GM19397 (cell line): ENCODE measurements around the gene CIC.

Experiments used
- ATAC-seq: cut with Tn5 transposase; IDR thresholded peaks from one replicate; pipeline ENCODE4 v1.9.1; 2021; ENCODE audit warnings: mild to moderate bottlenecking, moderate library complexity; ENCODE audit not compliant: unreplicated experiment

Gene CIC

DNA sequence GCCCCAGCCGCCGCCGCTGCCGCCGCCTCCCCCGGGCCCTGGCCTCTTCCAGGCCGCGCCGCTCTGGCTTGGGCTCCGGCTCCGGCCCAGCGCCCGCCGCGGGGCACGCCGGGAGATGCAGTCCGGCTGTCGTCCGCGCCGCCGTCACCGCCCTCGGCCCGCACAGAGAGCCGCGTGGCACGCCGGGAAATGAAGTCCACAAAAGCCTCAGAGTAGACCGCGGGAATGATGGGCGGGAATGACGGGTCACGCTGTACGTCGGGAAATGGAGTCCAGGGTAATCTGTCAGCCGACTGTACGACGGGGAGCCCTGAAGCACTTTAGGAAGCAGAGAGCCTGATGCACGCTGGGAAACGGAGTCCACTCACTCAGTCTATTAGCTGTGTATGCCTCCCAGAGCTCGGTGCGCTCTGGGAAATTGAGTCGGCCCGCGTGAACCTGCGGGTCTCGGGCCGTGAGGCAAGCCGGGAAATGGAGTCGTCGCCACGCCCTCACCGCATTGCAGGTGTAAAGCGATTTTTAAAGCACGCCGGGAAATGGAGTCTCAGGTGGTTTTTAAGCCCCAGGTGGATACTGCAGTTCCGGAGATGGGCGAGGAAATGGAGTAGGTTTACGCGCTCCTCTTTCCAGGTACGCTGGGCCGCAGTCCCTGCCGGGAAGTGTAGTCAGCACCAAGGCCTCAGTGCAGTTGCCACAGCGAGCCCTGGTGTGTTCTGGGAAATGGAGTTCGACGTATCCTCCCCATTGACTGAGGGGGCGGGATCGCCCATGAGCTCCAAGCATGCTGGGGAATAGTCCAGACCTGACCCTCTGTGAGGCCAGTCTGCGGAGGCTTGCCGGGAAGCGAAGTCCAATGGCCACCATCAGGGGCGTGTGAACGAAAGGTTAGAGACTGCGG is 26.3 kb upstream of the CIC start, which contains the start of gene GSK3A:
GSK3A (minus strand) TSS at position 91 of the 898 bp plus-strand sequence. CDS start 137 bp downstream, outside the sequence.
- ATAC-seq, result peak; percentile 62

DNA sequence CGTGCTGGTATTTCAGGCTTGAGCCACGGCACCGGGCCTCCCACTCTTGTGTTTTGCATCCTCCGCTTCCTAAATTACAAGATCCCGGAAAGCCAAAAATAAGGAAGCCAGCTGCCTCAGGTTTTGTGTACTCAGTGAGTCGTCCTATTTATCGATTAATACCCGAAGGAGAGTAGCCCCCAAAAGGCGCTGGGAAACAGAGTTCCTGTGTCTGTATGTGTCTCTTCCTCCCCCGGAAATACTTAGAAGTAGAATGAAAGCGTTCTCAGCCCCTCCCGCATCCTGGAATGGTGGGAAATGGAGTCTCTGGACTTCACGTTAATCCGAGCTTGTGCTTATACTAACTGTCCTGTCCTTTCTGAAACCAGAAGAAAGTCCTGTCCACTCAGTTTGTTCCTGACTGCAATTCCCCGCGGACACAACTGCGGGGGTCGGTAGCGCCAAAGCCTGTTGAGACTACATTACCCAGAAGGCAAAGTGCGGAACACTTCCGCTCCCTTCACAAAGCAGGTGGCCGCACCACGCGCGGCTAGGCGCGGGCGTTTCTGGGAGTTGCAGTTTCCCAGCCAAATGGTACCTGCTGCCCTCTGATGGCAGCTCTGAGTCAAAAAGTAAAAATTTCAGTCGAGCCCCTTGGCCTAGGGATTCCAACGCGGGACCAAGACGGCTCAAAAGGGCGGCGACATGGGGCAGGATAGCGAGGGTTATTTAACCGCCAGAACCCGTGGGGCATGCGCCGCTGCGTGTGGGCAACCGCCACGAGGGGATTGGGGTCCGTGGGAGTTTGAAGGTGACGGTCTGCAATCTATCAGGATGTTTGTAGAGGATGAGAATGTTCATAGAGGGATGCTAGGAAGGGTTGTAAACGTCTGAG is 24.5 kb upstream of the CIC start:
- peak; percentile 33 for ATAC-seq

DNA sequence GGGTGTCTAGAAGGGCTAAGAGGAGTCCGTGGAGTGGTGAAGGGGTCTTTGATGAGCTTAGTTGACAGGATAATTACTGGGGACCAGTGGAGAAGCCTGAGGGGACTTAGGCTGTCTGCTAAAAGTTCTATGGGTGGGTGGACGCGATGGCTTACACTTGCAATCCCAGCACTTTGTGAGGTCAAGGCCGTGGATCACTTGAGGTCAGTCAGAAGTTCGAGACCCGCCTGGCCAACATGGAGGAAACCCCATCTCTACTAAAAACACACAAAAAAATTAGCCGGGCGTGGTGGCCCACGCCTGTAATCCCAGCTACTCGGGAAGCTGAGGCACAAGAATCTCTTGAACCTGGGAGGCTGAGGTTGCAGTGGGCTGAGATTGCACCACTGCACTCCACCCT is 23.8 kb upstream of the CIC start:
- ATAC-seq, result no peak

DNA sequence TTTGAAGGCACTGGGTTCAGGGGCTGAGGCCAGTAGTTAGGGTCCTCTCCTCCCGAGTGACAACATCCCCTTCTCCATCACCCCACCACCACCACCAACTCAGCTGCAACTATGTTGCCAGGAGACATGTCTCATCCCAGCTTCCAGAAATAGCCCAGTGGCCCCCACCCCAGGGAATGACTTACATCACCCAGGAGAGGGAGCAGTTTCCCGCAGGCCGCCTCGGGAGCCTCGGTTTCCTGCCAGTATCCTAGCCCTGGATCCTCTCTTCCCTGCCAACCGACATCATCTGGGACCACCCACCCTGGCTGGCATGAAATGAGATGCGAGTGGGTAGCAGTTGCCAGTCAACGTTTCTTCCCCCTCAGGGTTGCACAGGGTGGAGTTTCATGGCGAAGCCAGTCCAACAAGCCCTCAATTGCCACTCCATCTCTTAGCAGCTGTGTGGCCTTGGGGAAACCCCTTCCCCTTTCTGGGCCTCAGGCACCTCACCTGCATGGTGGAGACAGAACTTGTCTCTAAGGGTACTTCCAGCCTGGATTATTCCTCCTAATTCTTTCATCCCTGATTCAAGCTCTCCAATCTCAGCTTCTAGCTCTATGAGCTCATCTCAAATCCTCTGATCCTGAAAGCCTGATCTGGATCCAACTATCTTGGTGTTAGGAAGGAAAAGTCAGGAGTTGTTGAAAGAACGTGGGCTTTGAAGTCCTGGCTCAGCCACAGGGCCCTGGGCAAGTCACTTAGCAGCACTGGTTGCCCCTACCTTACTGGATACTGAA is 22.7 kb upstream of the CIC start:
- no peak for ATAC-seq

DNA sequence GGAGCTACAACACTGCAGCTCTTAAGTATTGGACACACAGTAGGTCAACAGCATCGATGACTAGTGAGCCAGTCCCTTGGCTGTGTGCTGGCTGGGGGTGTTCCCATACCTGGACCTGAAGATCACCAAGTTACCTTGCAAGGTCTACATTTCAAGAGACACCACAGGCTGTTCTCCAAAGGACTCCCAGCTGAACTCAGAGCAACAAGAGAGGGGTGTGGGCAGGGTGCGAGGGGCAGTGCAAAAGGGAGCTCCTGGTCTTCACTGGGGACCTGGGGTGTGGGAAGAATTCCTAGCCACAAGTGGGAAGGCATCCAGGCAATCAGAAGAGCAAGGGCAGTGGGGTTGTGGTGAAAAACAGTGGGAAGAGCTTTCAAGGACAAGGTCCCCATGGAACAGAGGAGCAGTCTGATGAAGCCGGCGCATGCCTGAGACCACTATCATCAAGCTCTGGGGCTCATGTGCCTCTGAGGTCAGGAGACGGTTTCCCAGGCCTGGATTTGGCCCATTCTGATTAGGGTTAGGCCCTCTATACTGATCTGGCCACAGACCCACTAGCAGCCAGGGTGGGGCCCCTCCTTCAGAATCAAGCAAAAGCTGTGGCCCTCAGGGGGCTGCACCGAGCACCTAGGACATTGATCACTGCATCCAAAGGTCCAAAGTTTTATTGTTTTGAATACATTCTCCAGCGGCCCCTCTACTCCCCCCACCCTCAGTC is 22.0 kb upstream of the CIC start:
- no peak for ATAC-seq

DNA sequence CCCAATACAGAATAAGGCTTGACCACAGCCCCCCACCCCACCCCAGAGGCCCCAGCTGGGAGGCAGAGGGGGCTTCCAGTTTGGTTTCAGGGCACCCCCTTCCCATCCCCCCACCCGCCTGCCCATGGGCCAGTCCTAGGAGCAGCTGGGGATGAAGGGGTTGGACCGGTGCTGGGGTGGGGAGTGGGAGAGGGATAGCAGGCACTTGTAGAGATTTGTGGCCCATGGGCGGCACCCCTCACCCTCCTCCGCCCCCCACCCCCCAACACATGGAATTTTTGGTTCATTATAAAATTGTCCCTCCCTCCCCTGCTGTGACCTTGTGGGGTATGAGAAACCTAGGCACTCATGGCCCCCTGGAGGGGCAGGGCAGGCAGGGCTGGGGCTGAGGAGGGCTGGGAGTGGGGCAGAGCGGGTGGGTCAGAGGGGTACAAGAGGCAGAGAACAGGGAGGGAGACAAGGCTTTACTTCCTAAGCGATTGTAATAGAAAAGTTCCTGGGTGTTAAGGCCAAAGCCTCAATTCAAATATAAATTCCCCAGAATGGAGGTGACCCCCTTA is 21.3 kb upstream of the CIC start:
- ATAC-seq, result no peak

DNA sequence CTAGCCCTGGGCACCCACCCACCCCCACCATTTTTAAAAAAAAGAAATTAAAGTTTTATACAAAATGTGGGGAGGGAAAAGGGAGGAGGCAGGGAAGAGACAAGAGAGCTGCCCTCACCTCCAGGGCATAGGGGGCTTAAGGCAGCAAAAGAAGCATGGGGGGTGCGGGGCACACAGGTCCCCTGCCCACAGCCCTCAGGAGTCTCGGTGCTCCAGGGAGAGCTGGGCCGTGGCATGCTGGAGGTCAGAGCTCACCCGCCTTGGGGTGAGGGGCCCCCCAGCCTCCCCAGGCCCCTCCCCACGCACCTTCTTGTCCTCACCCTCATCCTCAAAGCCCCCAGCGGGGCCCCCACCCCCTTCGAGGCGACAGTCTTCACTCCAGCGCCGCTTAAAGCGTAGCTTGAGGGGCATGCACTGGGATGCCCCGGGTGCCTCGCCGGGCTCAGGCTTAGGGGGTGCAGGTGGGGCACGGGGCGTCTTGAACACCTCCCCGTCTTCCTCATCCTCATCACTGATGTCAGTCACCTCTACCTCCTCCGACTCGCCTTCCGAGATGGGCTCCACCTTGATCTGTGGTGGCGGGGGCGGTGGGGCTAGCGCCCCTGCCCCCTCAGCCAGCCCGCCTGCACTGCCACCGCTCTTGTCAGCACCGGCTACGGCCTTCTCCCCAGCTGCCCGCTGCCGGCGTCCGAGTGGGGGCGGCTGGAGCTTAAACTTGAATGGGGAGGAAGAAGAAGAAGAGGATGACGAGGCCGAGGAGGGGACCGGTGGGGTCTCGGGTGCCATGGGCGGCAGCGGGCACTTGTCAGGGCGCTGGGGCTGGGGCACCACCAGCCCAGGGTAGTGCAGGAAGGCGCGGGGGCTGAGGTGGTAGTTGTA is 20.5 kb upstream of the CIC start:
- no peak for ATAC-seq

DNA sequence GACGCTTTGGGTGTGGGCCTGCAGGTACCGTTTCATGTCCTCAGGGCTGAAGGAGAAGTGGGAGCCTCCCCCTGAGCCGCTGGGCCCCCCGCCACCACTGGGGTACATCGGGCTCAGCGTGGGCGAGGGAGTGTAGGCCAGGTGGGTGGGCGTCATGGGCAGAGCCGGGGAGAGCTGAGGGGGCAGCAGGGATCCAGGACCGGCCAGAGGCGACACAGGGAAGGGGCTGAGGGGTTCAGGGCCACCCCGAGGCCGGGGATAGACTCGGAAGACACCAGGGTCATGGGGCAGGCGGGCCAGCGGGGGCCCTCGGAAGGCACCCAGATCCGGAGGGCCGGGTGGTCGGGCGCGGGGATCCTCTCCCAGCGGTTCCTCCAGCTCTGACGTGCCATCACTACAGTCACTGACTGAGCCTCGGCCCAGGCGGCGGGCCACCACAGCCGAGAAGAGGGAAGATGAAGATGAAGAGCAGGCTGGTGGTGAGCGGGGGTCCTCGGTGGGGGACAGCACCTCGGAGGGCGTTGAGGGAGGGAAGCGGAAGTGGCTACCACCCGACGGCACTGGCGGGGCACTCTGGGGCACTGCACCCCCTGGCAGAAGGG is 19.8 kb upstream of the CIC start:
- no peak for ATAC-seq

DNA sequence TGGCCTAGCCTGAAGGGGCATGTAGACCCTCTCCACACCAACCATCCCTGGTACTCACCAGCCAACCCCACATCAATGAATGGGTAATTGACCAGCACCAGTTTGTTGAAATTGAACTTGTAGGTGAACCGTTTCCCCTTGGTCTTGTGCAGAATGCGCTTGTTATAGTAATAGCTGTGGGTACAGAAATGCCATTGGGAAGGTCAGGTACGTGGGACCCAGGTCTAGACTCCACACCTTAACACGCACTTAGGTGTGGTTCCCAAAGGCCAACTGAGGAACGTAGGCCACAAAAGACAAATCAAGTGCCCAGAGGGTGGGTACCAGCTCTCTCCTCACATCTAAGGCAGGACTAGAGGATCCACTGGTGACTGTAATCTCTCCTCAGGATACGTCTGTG is 19.3 kb upstream of the CIC start:
- ATAC-seq, result no peak

DNA sequence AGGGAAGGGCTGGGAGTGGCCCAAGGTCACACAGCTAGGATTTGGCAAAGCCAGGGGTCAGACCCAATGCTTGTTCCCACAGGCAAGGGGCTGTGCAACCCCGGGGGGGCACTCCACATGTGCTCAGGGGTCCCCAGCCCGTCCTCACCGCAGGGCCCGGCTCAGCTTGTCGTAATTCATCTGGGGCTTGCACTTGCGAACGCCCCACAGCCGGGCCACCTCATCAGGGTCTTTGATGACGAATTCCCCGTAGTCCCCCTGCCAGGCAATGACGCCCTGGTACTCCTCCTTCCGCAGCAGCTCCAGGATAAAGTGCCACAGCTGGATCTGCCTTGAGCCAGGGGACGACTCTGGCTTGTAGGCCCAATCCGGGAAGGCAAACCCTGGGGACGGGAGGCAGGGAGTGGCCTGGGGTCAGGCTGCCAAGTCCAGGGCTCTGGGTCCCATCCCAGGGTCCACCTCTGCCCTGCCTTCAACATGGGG is 18.8 kb upstream of the CIC start:
- no peak for ATAC-seq

DNA sequence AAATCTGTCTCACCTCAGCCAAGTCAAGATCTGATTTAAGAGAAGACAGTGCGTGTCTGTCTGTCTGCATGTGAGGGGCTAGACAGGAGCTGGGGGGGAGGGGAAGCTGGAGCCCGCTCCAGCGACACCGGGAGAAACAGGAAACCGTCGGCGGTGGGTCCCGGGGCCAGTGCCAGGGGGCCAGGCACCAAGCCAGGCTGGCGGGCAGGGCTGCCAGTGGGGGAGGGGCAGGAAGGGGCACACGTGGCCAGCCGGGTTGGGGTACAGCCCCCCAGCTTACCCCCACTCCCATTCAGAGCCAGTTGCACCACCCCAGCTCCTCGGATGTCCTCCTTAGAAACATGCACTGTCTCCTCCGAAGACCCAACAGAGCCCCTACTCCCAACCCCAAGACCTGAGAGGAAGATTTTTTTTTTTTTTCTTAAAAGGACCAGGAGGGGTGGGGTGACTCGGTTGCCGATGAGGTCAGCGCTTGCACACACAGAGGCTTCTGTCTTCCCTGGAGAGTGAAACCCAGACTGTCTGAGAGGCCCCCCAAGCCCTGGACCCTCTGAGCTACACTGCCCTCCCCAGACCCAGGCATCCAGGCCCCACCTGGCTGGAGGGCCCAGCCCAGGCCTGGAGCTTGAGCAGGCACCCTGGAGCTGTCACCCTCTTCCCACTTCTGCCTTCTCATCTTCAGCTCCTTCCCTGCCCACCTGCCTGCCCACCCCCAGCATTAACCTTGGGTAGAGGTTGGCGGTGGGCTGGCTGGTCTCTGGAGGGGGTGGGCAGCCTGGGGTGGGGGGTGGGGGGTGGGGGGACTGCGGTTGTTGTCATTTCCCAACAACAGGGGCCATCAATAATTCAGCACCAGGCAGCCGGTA is 18.2 kb upstream of the CIC start:
- ATAC-seq, result no peak

DNA sequence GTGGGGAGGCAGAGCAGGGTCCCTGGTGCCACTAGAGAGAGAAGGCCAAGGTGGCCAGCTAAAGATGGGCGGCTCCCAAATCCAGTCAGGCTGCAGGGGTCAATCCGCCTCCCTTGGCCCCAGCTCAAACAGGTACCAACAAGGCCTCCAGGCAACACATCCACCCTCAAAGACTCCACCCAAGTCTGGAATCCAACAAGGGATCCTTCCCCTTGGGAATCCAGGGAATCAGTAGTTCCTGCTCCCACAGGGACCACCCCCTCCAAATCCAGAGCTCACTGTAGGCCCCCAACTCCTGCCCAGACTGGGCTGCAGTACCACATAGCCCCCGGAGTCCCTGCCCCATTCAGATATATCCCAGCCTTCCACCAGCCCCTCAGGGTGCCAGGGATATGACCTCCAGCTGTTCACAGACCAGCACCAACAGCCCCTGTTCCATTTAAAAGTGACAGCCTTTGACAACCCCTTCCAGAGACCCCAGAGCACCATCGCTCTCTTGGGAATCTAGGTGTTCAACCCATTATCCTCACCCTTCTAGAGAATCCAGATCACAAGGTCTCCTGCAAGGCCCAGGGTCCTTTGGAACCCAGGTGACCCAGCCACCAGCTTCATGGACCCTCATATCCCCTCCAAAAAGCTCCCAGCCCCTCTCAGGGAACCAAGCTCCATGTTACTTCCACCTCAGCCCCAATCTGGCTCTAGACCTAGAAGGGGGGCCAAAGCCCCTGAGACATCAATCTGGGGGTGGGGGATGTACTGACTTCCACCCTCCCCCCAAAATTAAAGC is 17.3 kb upstream of the CIC start:
- no peak for ATAC-seq

DNA sequence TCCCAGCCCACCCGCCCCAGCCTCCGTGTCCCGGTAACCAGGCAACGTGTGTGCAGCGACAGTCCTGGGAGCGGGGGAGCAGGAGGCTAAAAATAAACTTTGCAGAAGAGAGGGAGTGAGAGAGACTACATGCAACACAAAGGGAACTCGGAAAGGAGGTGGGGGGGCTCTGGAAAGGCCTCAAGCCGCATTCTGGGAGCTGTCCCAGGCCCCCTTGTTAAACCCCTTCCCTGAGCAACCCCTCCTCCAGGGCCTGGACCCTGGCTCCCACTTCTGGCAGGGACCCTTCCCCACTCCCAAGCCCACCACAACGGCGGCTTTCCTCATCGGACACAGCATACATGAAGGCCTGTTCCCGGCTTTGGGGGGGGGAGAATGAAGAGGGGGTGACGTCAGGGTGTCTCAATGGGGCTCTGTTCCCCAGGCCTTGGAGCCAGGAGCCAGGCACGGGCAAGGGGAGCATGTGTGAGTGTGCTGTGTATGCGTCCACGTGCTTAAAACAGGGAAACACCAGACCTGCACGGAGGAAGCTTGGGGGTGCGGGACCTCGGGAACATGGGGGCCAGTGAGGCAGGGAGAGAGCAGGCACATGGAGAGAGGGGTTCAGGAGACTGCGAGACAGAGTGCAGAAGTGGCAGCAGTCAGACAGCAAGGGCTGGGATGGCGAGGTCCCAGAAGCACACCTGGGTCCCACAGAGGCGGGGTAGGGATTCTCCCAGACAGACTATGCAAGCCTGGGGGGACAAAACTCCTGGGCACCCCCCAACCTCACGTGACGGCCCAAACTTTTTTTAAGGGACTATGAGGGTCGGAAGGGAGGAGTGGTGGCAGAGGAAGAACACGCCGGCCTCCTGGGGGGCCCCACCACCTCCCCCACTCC is 16.4 kb upstream of the CIC start:
- no peak for ATAC-seq

DNA sequence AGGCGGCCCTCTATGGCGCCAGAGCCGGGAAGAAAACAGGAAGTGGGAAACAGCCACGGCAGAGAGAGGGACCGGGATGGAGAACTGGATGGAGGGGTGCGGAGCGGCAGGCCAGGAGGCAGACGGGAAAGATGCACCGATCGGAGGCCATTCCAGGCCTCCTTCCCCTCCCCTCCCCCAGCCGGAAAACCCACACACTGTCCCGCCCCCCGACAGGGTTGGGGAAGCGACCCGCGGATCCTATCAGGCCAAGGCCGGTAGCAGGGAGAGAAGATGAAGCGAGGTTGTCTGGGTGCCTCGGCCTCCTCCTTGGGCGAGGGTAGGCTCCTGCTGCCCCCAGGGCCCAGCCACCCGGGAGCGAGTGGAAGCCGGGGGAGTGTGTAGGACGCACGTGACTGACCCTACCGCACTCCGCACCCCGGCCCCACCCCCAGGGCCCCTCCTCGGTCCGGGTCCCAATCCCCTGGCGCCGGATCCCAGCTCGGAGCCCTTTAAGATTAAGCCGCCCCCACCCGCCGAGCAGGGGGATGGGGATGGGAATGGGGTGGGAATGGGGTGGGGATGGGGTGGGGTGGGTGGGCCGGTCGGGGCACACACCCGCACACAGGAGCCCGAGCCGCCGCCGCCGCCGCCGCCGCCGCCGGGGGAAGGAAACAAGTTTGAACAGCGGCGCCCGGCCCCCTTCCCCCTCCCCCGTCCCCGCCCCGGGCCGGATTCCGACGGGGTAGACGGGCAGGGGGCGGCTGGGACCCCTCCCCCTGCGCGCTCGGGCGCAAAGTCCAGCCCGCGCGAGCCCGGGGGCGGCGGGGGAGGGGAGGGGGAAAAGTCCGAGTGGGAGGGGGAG is 15.6 kb upstream of the CIC start:
- ATAC-seq, result peak; percentile 23
